Keratinocyte (primary cell): ENCODE data around the gene UNC13C. TPM values are rescaled to one million over a fixed set of nuclear protein-coding genes. Genes with fewer than 3 reads are reported as not detected.

ENCODE experiments used
- DNase-seq: peaks from one replicate; pipeline ENCODE4 v3.0.0-alpha.2; 2011; ENCODE audit warnings: low read depth, missing footprints, low spot score
- FAIRE-seq: peaks from 2 replicates; lab custom pipeline; 2011; peaks lifted over from hg19 to GRCh38; lab: Jason Lieb, UNC
- H2AFZ ChIP-seq: 2 replicates; pipeline ENCODE4 v1.6.0; 2012; ENCODE audit warnings: low read length, control low read depth, inconsistent platforms; ENCODE audit not compliant: control insufficient read depth
- H3K27ac ChIP-seq: 2 replicates; pipeline ENCODE4 v1.5.1; 2011; ENCODE audit warnings: low read length; ENCODE audit not compliant: control insufficient read depth, insufficient read depth
- H3K27me3 ChIP-seq: 3 replicates; pipeline ENCODE4 v1.6.0; 2011; ENCODE audit warnings: low read length; ENCODE audit not compliant: control insufficient read depth, insufficient read depth; ENCODE audit errors: extremely low read depth
- H3K36me3 ChIP-seq, 2 experiments: 2 replicates in 1 of 2; 3 replicates in 1 of 2; pipeline ENCODE4 v1.5.1; 2011; ENCODE audit warnings: low read length in 2 of 2, mild to moderate bottlenecking in 1 of 2; ENCODE audit not compliant: control insufficient read depth in 2 of 2, insufficient read depth in 2 of 2; ENCODE audit errors: extremely low read depth in 1 of 2
- H3K4me1 ChIP-seq: 3 replicates; pipeline ENCODE4 v1.5.1; 2011; ENCODE audit warnings: low read length; ENCODE audit not compliant: control insufficient read depth, insufficient read depth; ENCODE audit errors: extremely low read depth
- H3K4me2 ChIP-seq: 3 replicates; pipeline ENCODE4 v1.6.0; 2011; ENCODE audit warnings: low read depth, low read length; ENCODE audit not compliant: control insufficient read depth, insufficient read depth; ENCODE audit errors: extremely low read depth
- H3K4me3 ChIP-seq, 3 experiments: fragments of 200-600 bp in 1 of 3; sonication (generic) in 1 of 3; 2 replicates in 2 of 3; 3 replicates in 1 of 3; pipeline ENCODE4 v1.5.1; 2011 to 2016; ENCODE audit warnings: low read length in 3 of 3, mild to moderate bottlenecking in 3 of 3, control low read depth in 2 of 3, inconsistent platforms in 1 of 3, low read depth in 1 of 3, mixed read lengths in 1 of 3, mixed run types in 1 of 3, moderate library complexity in 1 of 3; ENCODE audit not compliant: control insufficient read depth in 2 of 3, insufficient read depth in 2 of 3; ENCODE audit errors: extremely low read depth in 1 of 3
- H3K79me2 ChIP-seq: 2 replicates; pipeline ENCODE4 v1.6.0; 2012; ENCODE audit warnings: low read length; ENCODE audit not compliant: control insufficient read depth, insufficient read depth
- H3K9ac ChIP-seq: 3 replicates; pipeline ENCODE4 v1.6.0; 2011; ENCODE audit warnings: low read length; ENCODE audit not compliant: control insufficient read depth, insufficient read depth; ENCODE audit errors: extremely low read depth
- H3K9me1 ChIP-seq: 3 replicates; pipeline ENCODE4 v1.6.0; 2011; ENCODE audit warnings: low read length; ENCODE audit not compliant: control insufficient read depth, insufficient read depth; ENCODE audit errors: extremely low read depth
- H3K9me3 ChIP-seq: 2 replicates; pipeline ENCODE4 v1.5.1; 2012; ENCODE audit warnings: low read depth, low read length; ENCODE audit not compliant: control insufficient read depth
- H4K20me1 ChIP-seq: 3 replicates; pipeline ENCODE4 v1.6.0; 2011; ENCODE audit warnings: low read length; ENCODE audit not compliant: control insufficient read depth, insufficient read depth; ENCODE audit errors: extremely low read depth
- CTCF ChIP-seq, 3 experiments: IDR thresholded peaks in 1 of 3; conservative IDR thresholded peaks in 1 of 3; optimal IDR thresholded peaks in 1 of 3; 2 replicates in 2 of 3; 3 replicates in 1 of 3; pipeline versions ENCODE3 to v1.5.1; 2011; ENCODE audit warnings: low read length in 3 of 3, mild to moderate bottlenecking in 3 of 3, moderate library complexity in 2 of 3, control low read depth in 1 of 3, inconsistent platforms in 1 of 3; ENCODE audit not compliant: insufficient read depth in 2 of 3; ENCODE audit errors: extremely low read depth in 1 of 3
- EZH2 ChIP-seq: IDR thresholded peaks from one replicate; pipeline ENCODE4 v1.6.1; 2012; ENCODE audit warnings: inconsistent platforms, mild to moderate bottlenecking, low read length, moderate library complexity
- dilution Hi-C: fragments of 300-500 bp; cut with MboI; formaldehyde crosslinking; loops from one replicate; pipeline ENCODE4 v1.7.0; 2020; ENCODE audit warnings: low sequenced_read_pairs; ENCODE audit not compliant: extremely low pct_ligation_motif_present
- polyA plus RNA-seq, 5 experiments: library from polyadenylated mRNA; depleted of rRNA in 3 of 5; stranded (reverse) in 3 of 5; stranded (forward) in 1 of 5; unstranded in 1 of 5; fragments of >200 nt; gene quantifications; 1 replicate in 1 of 5; 2 replicates in 3 of 5; 3 replicates in 1 of 5; pipeline versions ENCODE4 v1.2.1 to v1.2.3, GENCODE V29; 2011 to 2012; ENCODE audit warnings: missing spikeins in 2 of 5, low read depth in 1 of 5, low replicate concordance in 1 of 5

The UNC13C gene
- polyA plus RNA-seq, 1 donor (not counting 4 experiments of a cell fraction or from before 2014, with no cell fraction given) = not detected

GRCh38 chr15:54099010-54099409 is 120.8 kb downstream of the UNC13C start:
- no peak for FAIRE-seq

GRCh38 chr15:54101664-54102270 is 123.5 kb downstream of the UNC13C start:
- H3K79me2 ChIP-seq = no peaks in the 10 kb centered on the region
- no peaks in the 10 kb centered on the region for H4K20me1 ChIP-seq
- H3K4me2 ChIP-seq = no peak overlapping the region
- H3K4me3 ChIP-seq = no peak overlapping the region
- no peak overlapping the region for H3K9ac ChIP-seq
- H3K36me3 ChIP-seq = no peaks in the 10 kb centered on the region
- H3K9me1 ChIP-seq = no peaks in the 10 kb centered on the region
- FAIRE-seq = no peak
- TF ChIP-seq EZH2 (no peak), CTCF (optimal IDR thresholded peaks at IDR 0.05 in 1 of 3, IDR thresholded peaks at IDR 0.05 in 1 of 3, conservative IDR thresholded peaks at IDR 0.05 in 1 of 3; ENCODE audit: extremely low read depth in 1 of 3, insufficient read depth in 2 of 3, low read length in 3 of 3) (no peak)
- dilution Hi-C loops = no loop called here
- no peak overlapping the region for H3K27ac ChIP-seq
- H3K9me3 ChIP-seq = no peaks in the 10 kb centered on the region
- no peaks in the 10 kb centered on the region for H3K27me3 ChIP-seq
- no peaks in the 10 kb centered on the region for H3K4me1 ChIP-seq
- no peak for DNase-seq
- no peak overlapping the region for H2AFZ ChIP-seq

More at GRCh38 chr15:54099010-54099409, 120.8 kb downstream of the UNC13C start:
- H3K27me3 ChIP-seq = no peaks in the 10 kb centered on the region
- H3K27ac ChIP-seq = no peak overlapping the region
- H3K4me3 ChIP-seq = no peak overlapping the region
- no peaks in the 10 kb centered on the region for H3K9me3 ChIP-seq
- TF ChIP-seq CTCF (optimal IDR thresholded peaks at IDR 0.05 in 1 of 3, IDR thresholded peaks at IDR 0.05 in 1 of 3, conservative IDR thresholded peaks at IDR 0.05 in 1 of 3; ENCODE audit: extremely low read depth in 1 of 3, insufficient read depth in 2 of 3, low read length in 3 of 3) (no peak), EZH2 (no peak)
- DNase-seq = no peak
- no peak overlapping the region for H2AFZ ChIP-seq
- no peaks in the 10 kb centered on the region for H3K79me2 ChIP-seq
- no peaks in the 10 kb centered on the region for H3K9me1 ChIP-seq
- no peak overlapping the region for H3K9ac ChIP-seq
- H3K4me2 ChIP-seq = no peak overlapping the region
- no peaks in the 10 kb centered on the region for H3K36me3 ChIP-seq
- dilution Hi-C loops = no loop called here
- no peaks in the 10 kb centered on the region for H3K4me1 ChIP-seq
- H4K20me1 ChIP-seq = no peaks in the 10 kb centered on the region
